Measurements from ENCODE around the gene BOD1L1. TPM values are rescaled to one million over a fixed set of nuclear protein-coding genes. Genes with fewer than 3 reads are reported as not detected.

Gene BOD1L1
- total and polyA plus RNA-seq, 9 donors = 21.2 to 41.6 (median 38.3) TPM

DNA sequence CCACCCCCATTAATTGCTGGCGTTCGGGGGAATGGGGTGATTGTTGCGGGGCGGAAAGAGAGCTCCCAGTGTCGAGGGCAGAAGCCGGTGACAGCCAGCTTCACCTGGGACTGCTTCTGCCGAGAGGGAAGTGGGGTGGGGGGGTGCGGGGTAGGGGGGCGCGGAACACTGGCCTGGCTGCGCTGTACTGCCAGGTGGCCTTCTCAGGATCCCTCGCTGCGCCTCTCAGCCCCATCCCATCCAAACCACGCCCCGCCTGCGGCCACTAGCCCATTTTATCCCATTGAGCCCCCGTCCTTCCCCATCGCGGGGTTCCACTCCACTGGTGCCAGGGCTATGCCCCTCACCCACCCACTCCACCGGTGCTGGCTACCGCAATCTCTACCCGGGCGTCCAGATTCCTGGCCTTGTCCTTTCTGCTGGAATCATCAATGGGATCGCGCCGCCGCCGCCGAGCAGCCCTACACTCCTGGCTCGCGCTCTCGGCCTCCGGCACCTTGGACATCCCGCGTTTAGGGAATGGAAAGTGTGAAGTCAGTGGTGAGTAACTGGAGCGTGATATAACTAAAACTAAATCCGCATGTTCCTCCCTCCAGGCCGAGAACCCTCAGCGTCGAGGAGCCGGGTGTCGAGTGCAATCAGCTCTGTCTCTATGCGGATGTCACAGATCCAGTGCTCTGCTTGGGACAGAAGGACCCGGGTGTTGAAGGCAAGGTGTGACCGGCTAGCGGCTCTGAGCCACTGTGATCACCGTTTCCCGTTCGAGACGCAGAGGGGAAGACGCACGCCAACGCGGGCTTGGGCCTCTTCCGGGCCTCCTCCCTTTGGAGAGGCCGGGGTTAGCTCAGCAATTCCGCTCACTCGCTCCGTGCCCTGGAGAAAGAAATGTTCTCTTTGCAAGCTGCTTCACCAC is 103.7 kb downstream of the BOD1L1 start:
- TF ChIP-seq POLR2A (IDR thresholded peaks at IDR 0.05) (no peak), CTCF (IDR thresholded peaks at IDR 0.05) (no peak), EP300 (IDR thresholded peaks at IDR 0.05) (no peak)
- Histone ChIP-seq H3K4me1 (ENCODE audit: insufficient read depth) (no peaks in the 10 kb centered on the region), H3K36me3 (no peaks in the 10 kb centered on the region), H3K27me3 (no peaks in the 10 kb centered on the region), H3K9me3 (peaks cover 0 to 19% of the 10 kb centered on the region in 2 donors), H3K4me3 (no peak overlapping the region), H3K27ac (no peak overlapping the region)
- WGBS, 3 donors = 7 to 11% (median 10%) methylated on average over 49 to 59 of the region's 59 CpGs
- DNase-seq = no peak
- intact Hi-C loops (cut with DNase I) = no loop called here

GRCh38 chr4:13523105-13523477 is 104.4 kb downstream of the BOD1L1 start:
- Histone ChIP-seq H3K36me3 (no peaks in the 10 kb centered on the region), H3K27me3 (no peaks in the 10 kb centered on the region), H3K27ac (no peak overlapping the region), H3K4me3 (no peak overlapping the region), H3K4me1 (ENCODE audit: insufficient read depth) (no peaks in the 10 kb centered on the region), H3K9me3 (peaks cover 0 to 19% of the 10 kb centered on the region in 2 donors)
- TF ChIP-seq POLR2A (IDR thresholded peaks at IDR 0.05) (no peak), CTCF (IDR thresholded peaks at IDR 0.05) (no peak), EP300 (IDR thresholded peaks at IDR 0.05) (no peak)
- 4 to 7% (median 5%) methylated on average over 17 of the region's 17 CpGs for WGBS, 3 donors
- intact Hi-C loops (cut with DNase I) = no loop called here
- DNase-seq = no peak

GRCh38 chr4:13522282-13523104 is 105.0 kb downstream of the BOD1L1 start:
- no peak overlapping the region for H3K27ac ChIP-seq
- H3K4me3 ChIP-seq = no peak overlapping the region
- no peak for DNase-seq
- no peaks in the 10 kb centered on the region for H3K4me1 ChIP-seq (ENCODE audit: insufficient read depth)
- H3K36me3 ChIP-seq = no peaks in the 10 kb centered on the region
- H3K27me3 ChIP-seq = no peaks in the 10 kb centered on the region
- H3K9me3 ChIP-seq = peaks cover 0 to 19% of the 10 kb centered on the region in 2 donors
- intact Hi-C loops (cut with DNase I) = no loop called here
- TF ChIP-seq POLR2A (IDR thresholded peaks at IDR 0.05) (no peak), EP300 (IDR thresholded peaks at IDR 0.05) (no peak), CTCF (IDR thresholded peaks at IDR 0.05) (no peak)
- 2 to 4% (median 3%) methylated on average over 38 to 49 of the region's 49 CpGs for WGBS, 3 donors

- no peak for TF ChIP-seq POLR2A (IDR thresholded peaks at IDR 0.05)
- TF ChIP-seq EP300 (IDR thresholded peaks at IDR 0.05) = no peak
- no peak for TF ChIP-seq CTCF (IDR thresholded peaks at IDR 0.05)
- DNase-seq = no peak
- H3K36me3 ChIP-seq = no peaks in the 10 kb centered on the region
- H3K4me1 ChIP-seq (ENCODE audit: insufficient read depth) = no peaks in the 10 kb centered on the region
- no peak overlapping the region for H3K4me3 ChIP-seq
- no peaks in the 10 kb centered on the region for H3K27me3 ChIP-seq
- intact Hi-C loops (cut with DNase I) = no loop called here
- H3K27ac ChIP-seq = no peak overlapping the region
- peaks cover 0 to 19% of the 10 kb centered on the region in 2 donors for H3K9me3 ChIP-seq
- 34 to 62% (median 38%) methylated on average over 2 of the region's 2 CpGs for WGBS, 3 donors
Measured at GRCh38 chr4:13521047-13521446, 106.5 kb downstream of the BOD1L1 start.

Small RNA genes lying within 50 kb of the gene (microRNA-seq; reads per million reads assigned to microRNA genes)
- 0.18 to 1.7 (median 0.38) reads per million in 3 donors for gene MIR5091

Small RNA genes lying within 50 kb of the gene (small RNA-seq; reads per million reads assigned to genes)
- gene MIR5091 = 0.15 reads per million

Other genes with a start within 250 kb of the BOD1L1 start
- 10 to 100 TPM; 18.5 to 24.2 (median 20.0) TPM for gene RAB28, start 143.4 kb downstream of the BOD1L1 start, total RNA-seq
- gene RAB28, start 143.4 kb downstream of the BOD1L1 start, polyA plus RNA-seq = 10 to 100 TPM; 17.4 to 20.2 TPM
- 1 to 10 TPM in 1 of 7 donors, under 1 TPM in 5, not detected in 1; 0.10 to 1.4 (median 0.49) TPM for gene NKX3-2, start 83.2 kb downstream of the BOD1L1 start, total RNA-seq
- under 1 TPM; 0.10 to 0.21 TPM for gene NKX3-2, start 83.2 kb downstream of the BOD1L1 start, polyA plus RNA-seq

All from ovary (tissue), 9 donors.